Ishikawa (cell line): ENCODE data around the gene DOK3.

Experiments used
- CEBPB ChIP-seq: IDR thresholded peaks from 2 replicates; pipeline ENCODE4 v1.6.1; 2012
- CREB1 ChIP-seq: IDR thresholded peaks from 2 replicates; pipeline ENCODE4 v1.6.1; 2012; ENCODE audit warnings: low read depth
- EP300 ChIP-seq: IDR thresholded peaks from 2 replicates; pipeline ENCODE4 v1.6.1; 2012; ENCODE audit warnings: borderline replicate concordance
- NFIC ChIP-seq: IDR thresholded peaks from 2 replicates; pipeline ENCODE4 v1.6.1; 2012
- RAD21 ChIP-seq: IDR thresholded peaks from 2 replicates; pipeline ENCODE4 v1.6.1; 2012; ENCODE audit warnings: low read depth
- TAF1 ChIP-seq: IDR thresholded peaks from 2 replicates; pipeline ENCODE4 v1.6.1; 2012; ENCODE audit warnings: low read depth, mild to moderate bottlenecking
- TCF12 ChIP-seq: IDR thresholded peaks from 2 replicates; pipeline ENCODE4 v1.6.1; 2012; ENCODE audit warnings: low read depth
- YY1 ChIP-seq: IDR thresholded peaks from 2 replicates; pipeline ENCODE4 v1.6.1; 2012; ENCODE audit warnings: low read depth
- TF ChIP-seq, protein P1 (sequence below): IDR thresholded peaks from 2 replicates; pipeline ENCODE4 v1.6.1; 2012

DNA sequence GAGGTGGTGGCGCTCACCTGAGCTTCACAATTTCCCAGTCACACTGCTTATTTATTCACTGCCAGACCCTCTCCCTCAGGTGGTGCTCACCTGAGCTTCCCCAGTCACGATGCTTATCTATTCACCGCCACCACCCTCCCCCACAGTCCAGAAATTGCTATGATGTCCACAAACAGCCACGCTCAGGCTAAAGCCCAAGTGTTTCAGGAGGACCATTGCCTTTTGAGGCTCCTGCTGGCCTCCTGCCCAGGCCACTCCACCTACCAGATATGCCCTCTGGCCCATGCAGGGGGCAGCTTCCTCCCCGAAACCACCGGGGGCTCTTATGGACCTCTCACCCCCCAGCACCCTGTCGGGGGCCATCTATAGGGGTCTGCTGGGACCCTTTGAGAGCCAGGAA, 16.8 kb downstream of the DOK3 start:
- TF ChIP-seq NFIC (no peak), RAD21 (no peak), TCF12 (no peak), EP300 (no peak), CEBPB (no peak), CREB1 (no peak), TAF1 (no peak), YY1 (no peak)
- TF ChIP-seq, protein P1, sequence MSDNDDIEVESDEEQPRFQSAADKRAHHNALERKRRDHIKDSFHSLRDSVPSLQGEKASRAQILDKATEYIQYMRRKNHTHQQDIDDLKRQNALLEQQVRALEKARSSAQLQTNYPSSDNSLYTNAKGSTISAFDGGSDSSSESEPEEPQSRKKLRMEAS, result no peak
